GM18951 (cell line): Measurements from ENCODE around the gene MAP6.

ENCODE experiments used
- POLR2A ChIP-seq: IDR thresholded peaks from 4 replicates; pipeline ENCODE4 v1.6.1; 2011; ENCODE audit warnings: mild to moderate bottlenecking; ENCODE audit not compliant: insufficient read length, insufficient read depth; ENCODE audit errors: extremely low read depth
- in situ Hi-C: fragments of 300-500 bp; cut with MboI; formaldehyde crosslinking; loops from one replicate; pipeline ENCODE4 v1.12.0; 2022; ENCODE audit warnings: low sequenced_read_pairs, mixed read lengths, inconsistent platforms; ENCODE audit not compliant: unreplicated experiment

MAP6 gene

DNA sequence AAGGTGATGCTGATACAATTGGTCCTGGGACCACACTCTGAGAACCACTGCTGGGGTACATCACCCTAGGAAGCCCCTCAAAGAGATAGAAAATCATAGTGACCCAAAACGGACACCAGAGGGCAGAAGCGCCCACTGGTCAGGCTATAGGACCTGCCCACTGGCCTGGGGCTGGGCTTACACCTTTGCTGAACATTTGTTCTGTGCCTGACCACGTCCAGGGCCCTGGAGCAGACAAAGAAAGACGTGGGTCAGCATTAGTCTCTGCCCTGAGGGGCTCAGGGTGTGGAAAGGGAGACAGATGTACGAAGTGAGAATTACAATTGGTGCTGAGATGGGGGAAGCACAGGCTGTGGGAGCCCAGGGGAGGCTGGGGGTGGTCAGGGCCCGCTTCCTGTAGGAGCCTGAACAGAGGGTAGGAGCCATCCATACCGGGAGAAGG lies 121.2 kb downstream of the MAP6 start:
- in situ Hi-C loops, result no loop called here
- TF ChIP-seq POLR2A, result no peak

DNA sequence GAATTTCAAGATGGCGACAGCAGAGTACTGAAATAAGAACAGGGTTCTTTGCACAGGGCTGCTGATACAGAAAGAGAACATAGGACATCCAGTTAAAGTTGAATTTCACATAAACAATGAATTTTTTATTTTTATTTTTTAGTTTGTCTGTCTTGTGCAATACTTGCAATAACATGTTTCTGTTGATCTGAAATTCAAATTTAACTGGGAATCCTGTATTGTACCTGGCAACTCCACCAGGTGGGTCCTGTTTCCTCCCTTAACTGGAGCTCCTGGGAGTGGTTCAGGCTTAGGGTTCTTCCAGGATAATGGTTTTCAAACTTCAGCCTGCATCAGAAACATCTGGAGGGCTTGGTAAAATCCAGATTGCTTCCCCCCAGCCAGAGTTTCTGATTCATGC lies 121.7 kb downstream of the MAP6 start:
- in situ Hi-C loops, result no loop called here

DNA sequence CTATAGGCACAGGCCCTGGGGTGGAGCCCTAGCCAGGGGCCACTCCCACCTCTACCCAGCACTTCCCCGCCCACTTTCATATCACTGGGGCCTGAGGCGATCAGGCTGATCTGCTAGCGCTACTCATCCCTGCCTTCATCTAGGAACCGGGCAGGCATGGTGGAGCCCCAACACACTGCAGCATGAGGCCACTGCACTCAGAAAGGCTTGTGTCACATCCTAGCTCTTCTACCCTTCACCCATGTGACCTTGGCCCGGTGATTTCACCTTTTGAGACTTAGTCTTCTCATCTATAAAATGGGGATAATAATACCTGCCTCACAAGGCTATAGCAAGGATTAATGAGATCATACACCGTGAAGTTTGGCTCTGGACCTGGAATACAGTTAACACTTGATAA lies 125.0 kb downstream of the MAP6 start:
- TF ChIP-seq POLR2A, result no peak
- in situ Hi-C loops, result no loop called here

More for the DNA sequence above, 121.7 kb downstream of the MAP6 start:
- no peak for TF ChIP-seq POLR2A

DNA sequence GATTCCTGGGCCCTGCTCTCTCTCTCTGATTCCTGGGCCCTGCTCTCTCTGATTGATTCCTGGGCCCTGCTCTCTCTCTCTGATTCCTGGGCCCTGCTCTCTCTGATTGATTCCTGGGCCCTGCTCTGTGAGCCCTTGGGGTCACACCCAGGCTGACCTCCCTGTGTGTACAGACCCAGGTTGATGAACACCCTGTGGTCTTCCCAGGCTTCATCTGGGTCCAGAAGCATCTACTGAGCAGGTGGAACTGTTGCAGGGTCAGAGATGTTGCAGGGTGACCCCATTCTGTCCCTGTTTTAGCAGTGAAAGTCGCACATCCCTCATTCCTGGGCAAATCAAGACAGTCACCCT lies 126.8 kb downstream of the MAP6 start:
- no peak for TF ChIP-seq POLR2A
- in situ Hi-C loops, result no loop called here

DNA sequence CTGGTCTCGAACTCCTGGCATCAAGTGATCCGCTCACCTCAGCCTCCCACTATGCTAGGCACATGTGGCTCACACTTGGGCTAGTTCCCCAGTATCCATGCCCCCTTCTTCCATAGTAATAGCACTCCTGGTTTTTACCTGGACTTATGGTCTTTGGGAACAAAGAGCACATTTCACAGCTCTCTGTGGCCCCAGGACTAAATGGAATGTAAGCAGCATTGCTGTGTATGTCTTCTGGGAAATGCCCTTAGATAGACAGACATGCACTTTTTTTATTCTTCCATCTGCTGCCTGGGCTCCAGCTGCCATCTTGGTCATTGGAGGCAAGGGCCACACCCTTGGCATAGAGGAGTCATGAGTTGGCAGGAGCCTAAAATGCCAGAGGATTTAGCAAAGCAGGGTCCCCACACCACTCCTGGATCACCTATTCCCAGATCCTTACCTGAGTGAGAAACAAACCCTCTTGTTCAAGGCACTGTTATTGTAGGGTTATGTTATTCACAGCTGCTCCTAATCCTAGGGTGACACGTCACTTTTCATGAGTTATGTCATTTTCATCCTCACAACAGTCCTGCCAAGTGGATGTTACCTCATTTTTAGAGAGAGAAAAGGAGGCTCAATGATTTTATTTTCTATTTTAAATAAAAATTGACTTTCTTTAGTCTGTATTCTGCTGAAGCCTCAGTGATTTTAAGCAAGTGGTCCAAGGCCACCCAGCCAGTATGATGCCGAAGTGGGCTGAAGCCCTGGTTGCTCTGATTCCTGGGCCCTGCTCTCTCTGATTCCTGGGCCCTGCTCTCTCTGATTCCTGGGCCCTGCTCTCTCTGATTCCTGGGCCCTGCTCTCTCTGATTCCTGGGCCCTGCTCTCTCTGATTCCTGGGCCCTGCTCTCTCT lies 127.4 kb downstream of the MAP6 start:
- TF ChIP-seq POLR2A, result no peak
- in situ Hi-C loops, result no loop called here

DNA sequence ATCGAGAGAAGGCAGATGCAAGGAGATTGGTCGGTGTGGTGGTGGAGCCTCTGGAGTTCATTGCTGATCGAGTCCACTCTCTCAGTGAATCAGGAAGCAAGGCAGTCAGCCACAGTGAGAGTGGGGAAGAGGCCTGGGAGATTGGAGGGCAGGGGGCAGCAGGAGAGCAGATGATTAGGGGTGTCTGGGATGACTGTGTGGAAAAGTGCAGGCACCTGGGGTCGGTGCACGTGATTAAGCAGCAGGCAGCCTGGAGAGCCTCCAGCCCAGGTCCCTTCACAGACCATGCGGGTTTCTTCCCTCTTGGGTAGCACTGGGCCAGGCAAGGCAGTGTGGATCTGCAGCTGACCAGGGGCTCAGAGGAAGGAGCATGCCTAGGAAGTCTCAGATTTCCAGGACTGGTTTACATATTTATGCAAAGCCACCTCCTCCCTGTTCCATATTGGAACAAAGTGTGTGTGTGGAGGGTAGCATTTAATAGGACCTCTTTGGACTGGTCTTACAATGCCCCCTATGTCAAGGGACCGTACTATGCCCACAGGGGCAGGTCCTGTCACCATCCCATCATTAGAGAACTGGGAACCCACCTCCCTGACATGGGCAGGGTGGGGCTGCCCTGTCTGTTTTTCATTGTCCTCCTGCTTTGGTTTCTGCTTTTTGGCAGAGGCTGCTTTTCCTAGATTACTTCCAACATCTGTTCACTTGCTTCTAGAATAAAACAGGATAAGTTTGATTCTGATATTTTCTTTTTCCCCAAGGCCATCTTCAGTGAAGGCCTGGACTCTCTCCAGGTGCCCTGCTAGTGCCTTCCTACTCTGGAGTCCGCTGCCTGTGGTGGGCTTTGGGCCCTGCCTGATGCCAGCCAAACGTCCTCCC lies 129.1 kb downstream of the MAP6 start:
- no peak for TF ChIP-seq POLR2A
- in situ Hi-C loops, result no loop called here

DNA sequence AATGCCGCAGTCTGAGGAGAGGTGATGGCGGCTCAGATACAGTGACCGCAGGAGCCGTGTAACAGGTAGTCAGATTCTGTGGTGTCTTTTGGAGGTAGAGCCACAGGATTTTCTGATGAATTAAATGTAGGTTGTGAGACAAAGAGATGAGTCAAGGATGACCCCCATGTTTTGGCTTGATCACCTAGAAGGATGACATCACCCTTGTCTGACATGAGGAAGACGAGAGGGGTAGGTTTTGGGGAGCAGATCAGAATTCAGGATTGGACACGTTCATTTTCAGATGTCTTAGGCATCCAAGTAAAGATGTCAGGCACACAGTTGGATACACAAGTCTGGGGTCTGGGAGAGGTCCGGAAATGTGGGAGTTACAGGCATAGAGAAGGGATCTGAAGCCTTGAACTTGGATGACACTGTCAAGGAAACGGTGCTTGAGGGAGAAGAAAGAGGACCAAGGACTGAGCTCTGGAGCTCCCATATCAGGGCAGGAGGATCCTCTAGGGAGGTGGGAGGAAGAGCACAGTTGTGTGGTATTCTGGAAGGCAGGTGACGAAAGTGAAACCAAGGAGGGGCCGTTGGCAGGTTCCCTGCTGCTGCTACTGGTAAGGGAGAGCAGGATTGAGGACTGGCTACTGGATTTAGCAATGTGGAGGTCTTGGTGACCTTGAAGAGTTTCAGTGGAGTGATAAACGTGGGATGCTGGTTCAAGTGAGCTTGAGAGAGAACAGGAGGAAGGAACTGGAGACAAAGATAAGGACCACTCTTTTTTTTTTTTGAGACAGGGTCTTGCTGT lies 130.5 kb downstream of the MAP6 start:
- in situ Hi-C loops, result no loop called here

DNA sequence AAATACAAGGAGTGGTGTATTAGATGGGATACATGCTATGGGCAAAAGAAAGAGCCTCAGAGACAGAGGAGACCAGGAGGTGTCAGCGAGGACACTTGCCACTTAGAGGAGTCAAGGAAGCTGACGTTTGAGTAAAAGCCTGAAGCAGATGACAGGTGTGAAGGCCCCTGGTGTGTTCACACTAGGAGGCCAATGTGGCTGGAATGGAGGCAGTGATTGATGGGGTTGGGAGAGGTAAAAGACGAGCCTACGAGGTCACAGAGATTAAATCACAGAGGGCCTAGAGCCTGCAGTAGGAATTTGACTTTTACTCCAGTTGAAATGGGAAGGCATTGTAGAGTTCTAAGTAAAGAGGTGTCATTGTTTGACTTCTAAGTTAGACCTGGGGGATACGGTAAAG lies 131.1 kb downstream of the MAP6 start:
- in situ Hi-C loops, result no loop called here
- no peak for TF ChIP-seq POLR2A

More for the DNA sequence above, 130.5 kb downstream of the MAP6 start:
- TF ChIP-seq POLR2A, result no peak
